Parathyroid adenoma (tissue), 2 donors: ENCODE results near the gene NCKAP5.

ENCODE experiments used
- H2AFZ ChIP-seq: fragments of 300-600 bp; sonication (generic); one replicate; pipeline ENCODE4 v1.7.0; 2017; ENCODE audit warnings: antibody characterized with exemption, mild to moderate bottlenecking
- H3K27ac ChIP-seq: fragments of 300-600 bp; sonication (generic); one replicate; pipeline ENCODE4 v1.7.0; 2017
- H3K27me3 ChIP-seq: fragments of 300-600 bp; sonication (generic); one replicate; pipeline ENCODE4 v1.7.0; 2017; ENCODE audit warnings: low read length; ENCODE audit not compliant: control insufficient read depth, insufficient read depth
- H3K36me3 ChIP-seq: fragments of 300-600 bp; sonication (generic); one replicate; pipeline ENCODE4 v1.7.0; 2017; ENCODE audit warnings: low read length; ENCODE audit not compliant: control insufficient read depth, insufficient read depth
- H3K4me1 ChIP-seq: fragments of 300-600 bp; sonication (generic); one replicate; pipeline ENCODE4 v1.7.0; 2017; ENCODE audit warnings: control low read depth
- H3K4me2 ChIP-seq: fragments of 300-600 bp; sonication (generic); one replicate; pipeline ENCODE4 v1.7.0; 2017; ENCODE audit warnings: low read length
- H3K4me3 ChIP-seq: fragments of 300-600 bp; sonication (generic); one replicate; pipeline ENCODE4 v1.7.0; 2017; ENCODE audit warnings: low read depth, low read length
- H3K79me2 ChIP-seq: fragments of 300-600 bp; sonication (generic); one replicate; pipeline ENCODE4 v1.7.0; 2017; ENCODE audit warnings: control low read depth
- H3K9ac ChIP-seq: fragments of 300-600 bp; sonication (generic); one replicate; pipeline ENCODE4 v1.7.0; 2017; ENCODE audit warnings: mild to moderate bottlenecking
- H3K9me3 ChIP-seq: fragments of 300-600 bp; sonication (generic); one replicate; pipeline ENCODE4 v1.7.0; 2017; ENCODE audit warnings: low read length; ENCODE audit not compliant: control insufficient read depth
- TF ChIP-seq, protein P1 (sequence below): fragments of 300-600 bp; sonication (generic); IDR thresholded peaks from one replicate; pipeline ENCODE4 v1.7.0; 2017; ENCODE audit warnings: antibody characterized with exemption, mild to moderate bottlenecking
- donor health status: primary hyperparathyroidism.

Gene NCKAP5

DNA sequence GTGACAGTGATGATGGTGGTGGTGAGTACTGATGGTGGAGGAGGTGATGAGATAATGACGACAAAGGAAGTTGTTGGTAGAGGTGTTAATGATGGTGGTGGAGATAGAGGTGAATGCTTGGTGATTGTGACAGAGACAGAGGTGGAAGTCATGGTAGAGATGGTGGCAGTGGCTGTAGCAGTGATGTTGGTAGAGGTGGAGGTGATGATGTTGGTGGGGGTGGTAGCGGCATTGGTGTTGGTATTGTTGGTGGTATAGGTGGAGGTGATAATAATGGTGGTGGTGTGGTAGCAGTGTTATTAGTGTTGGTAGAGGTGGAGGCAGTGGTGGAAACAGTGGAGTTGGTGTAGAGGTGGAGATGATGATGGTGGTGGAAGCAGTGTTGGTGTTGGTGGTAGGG is 934.6 kb downstream of the NCKAP5 start:
- Histone ChIP-seq H3K36me3 (no peaks in the 10 kb centered on the region), H3K4me2 (no peak overlapping the region), H3K27me3 (no peaks in the 10 kb centered on the region), H3K9me3 (no peaks in the 10 kb centered on the region), H2AFZ (no peak overlapping the region), H3K9ac (no peak overlapping the region), H3K27ac (no peak overlapping the region), H3K79me2 (no peaks in the 10 kb centered on the region), H3K4me3 (no peak overlapping the region), H3K4me1 (no peaks in the 10 kb centered on the region)
- TF ChIP-seq, protein P1, sequence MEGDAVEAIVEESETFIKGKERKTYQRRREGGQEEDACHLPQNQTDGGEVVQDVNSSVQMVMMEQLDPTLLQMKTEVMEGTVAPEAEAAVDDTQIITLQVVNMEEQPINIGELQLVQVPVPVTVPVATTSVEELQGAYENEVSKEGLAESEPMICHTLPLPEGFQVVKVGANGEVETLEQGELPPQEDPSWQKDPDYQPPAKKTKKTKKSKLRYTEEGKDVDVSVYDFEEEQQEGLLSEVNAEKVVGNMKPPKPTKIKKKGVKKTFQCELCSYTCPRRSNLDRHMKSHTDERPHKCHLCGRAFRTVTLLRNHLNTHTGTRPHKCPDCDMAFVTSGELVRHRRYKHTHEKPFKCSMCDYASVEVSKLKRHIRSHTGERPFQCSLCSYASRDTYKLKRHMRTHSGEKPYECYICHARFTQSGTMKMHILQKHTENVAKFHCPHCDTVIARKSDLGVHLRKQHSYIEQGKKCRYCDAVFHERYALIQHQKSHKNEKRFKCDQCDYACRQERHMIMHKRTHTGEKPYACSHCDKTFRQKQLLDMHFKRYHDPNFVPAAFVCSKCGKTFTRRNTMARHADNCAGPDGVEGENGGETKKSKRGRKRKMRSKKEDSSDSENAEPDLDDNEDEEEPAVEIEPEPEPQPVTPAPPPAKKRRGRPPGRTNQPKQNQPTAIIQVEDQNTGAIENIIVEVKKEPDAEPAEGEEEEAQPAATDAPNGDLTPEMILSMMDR, result no peak

DNA sequence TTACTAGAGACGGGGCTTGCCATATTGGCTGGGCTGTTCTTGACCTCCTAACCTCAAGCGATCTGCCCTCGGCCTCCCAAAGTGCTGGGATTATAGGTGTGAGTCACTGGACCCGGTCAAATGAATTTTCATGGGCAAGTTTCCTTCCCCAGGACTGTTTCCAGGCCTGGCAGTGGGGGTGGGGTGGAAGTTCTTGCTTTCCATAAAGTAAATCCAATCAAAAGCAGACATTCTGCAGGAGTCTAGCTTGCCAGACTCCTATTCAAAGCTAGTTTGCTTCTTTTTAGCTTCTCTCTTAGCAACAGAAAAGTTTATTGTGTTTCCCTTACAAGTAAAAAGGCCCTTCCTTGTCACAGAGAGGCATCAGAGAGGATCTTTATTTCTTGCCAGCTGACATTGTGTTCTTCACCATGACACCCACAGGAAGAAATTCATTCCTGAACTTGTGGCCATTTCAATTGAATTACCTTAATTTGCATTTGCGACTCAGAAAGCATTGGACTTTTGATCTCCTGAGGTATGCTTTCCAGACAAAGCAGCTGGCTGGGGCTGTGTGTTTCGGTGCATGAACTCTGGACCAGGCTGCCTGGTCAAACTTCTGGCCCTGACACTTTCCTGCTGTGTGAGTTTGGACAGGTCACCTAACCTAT is 936.1 kb downstream of the NCKAP5 start:
- H3K9ac ChIP-seq, result no peak overlapping the region
- H3K9me3 ChIP-seq, result no peaks in the 10 kb centered on the region
- no peak overlapping the region for H3K4me2 ChIP-seq
- no peaks in the 10 kb centered on the region for H3K4me1 ChIP-seq
- no peaks in the 10 kb centered on the region for H3K27me3 ChIP-seq
- no peaks in the 10 kb centered on the region for H3K36me3 ChIP-seq
- no peak overlapping the region for H2AFZ ChIP-seq
- H3K4me3 ChIP-seq, result no peak overlapping the region
- no peak overlapping the region for H3K27ac ChIP-seq
- TF ChIP-seq, protein P1, result no peak
- H3K79me2 ChIP-seq, result no peaks in the 10 kb centered on the region

DNA sequence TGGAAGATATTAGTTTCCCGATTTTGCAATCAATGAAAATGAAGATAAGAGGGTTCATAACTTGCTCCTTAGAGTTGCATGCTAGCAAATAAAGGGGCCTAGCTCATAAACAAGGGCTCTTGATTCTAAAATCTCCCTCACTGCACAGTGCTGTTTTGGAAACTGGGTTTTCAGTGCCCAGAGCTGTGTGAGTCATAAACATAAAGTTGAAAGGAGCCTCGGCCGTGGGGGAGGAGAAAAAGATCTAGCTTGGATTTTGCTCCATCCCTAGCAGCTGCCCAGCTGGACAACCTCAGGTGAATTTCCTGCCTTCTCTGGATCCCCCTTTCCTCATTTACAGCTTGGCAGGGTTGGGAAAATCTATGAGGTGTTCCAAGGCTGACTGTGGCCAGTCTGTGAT is 940.7 kb downstream of the NCKAP5 start:
- Histone ChIP-seq H3K9me3 (no peaks in the 10 kb centered on the region), H3K36me3 (no peaks in the 10 kb centered on the region), H3K27me3 (no peaks in the 10 kb centered on the region), H3K9ac (no peak overlapping the region), H3K4me1 (no peaks in the 10 kb centered on the region), H2AFZ (no peak overlapping the region), H3K79me2 (no peaks in the 10 kb centered on the region), H3K4me3 (no peak overlapping the region), H3K27ac (no peak overlapping the region), H3K4me2 (no peak overlapping the region)
- TF ChIP-seq, protein P1, result no peak

DNA sequence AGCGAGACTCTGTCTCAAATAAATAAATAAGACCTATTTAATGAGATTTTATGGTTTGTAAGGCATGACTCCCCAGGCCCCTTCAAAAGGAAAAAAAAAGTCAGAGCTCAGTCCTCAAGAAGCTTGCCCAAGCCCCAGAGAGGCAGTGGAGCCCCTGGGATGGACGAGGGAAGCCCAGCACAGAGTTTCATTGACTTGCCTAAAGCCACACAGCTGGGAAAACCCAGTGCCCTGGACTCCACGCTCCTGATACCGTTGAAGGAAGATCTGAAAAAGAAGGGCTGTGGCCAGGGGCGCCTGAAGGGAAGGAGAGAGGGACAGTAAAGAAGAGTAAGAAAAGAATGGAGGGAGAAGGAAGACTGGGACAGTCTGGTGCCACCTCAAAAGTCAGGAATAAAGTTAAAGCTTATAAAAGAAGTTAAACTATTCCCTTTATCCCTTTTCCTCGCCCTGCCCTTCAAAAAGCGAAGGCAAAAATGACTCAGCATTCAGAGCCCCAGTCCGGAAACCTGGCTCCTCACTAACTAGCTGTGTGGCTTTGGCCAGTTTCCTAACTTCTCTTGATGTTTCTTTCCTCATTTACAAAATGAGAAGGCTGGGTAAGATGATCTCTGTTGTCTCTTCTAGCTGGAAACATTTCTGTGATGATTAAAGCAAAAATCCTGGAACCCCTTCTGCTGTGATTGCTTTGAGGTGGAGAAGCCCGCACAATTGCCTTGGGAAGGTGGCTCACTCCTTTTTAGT is 945.0 kb downstream of the NCKAP5 start:
- H3K9ac ChIP-seq, result no peak overlapping the region
- no peak overlapping the region for H3K4me2 ChIP-seq
- H3K9me3 ChIP-seq, result no peaks in the 10 kb centered on the region
- H3K27ac ChIP-seq, result no peak overlapping the region
- no peaks in the 10 kb centered on the region for H3K4me1 ChIP-seq
- no peaks in the 10 kb centered on the region for H3K27me3 ChIP-seq
- TF ChIP-seq, protein P1, result no peak
- no peaks in the 10 kb centered on the region for H3K36me3 ChIP-seq
- no peak overlapping the region for H2AFZ ChIP-seq
- H3K79me2 ChIP-seq, result no peaks in the 10 kb centered on the region
- H3K4me3 ChIP-seq, result no peak overlapping the region
